Subcutaneous abdominal adipose tissue (tissue), 5 donors: Measurements from ENCODE around the gene LCLAT1.
"Not testable (repeated sequence)": the region's sequence is repeated elsewhere in the genome, so short reads cannot be mapped to it uniquely, and the experiment has no call there.

ENCODE experiments used
- H3K27ac ChIP-seq: one replicate; pipeline ENCODE4 v1.7.0; 2013; ENCODE audit warnings: low read depth, mild to moderate bottlenecking, inconsistent platforms, low read length, moderate library complexity
- H3K27me3 ChIP-seq, 5 donors: one replicate each; pipeline ENCODE4 v1.7.0; 2013; ENCODE audit warnings: low read length in 5 of 5, inconsistent platforms in 1 of 5; ENCODE audit not compliant: control insufficient read depth in 5 of 5, insufficient read depth in 4 of 5
- H3K36me3 ChIP-seq, 5 donors: one replicate each; pipeline ENCODE4 v1.7.0; 2013; ENCODE audit warnings: low read length in 5 of 5; ENCODE audit not compliant: control insufficient read depth in 5 of 5, insufficient read depth in 5 of 5
- H3K4me1 ChIP-seq, 5 donors: one replicate each; pipeline ENCODE4 v1.7.0; 2013; ENCODE audit warnings: low read length in 5 of 5, mild to moderate bottlenecking in 3 of 5, moderate library complexity in 1 of 5; ENCODE audit not compliant: control insufficient read depth in 5 of 5, insufficient read depth in 5 of 5
- H3K4me3 ChIP-seq, 5 donors: one replicate each; pipeline ENCODE4 v1.7.0; 2013; ENCODE audit warnings: low read length in 5 of 5, low read depth in 1 of 5
- H3K9ac ChIP-seq, 5 donors: one replicate each; pipeline ENCODE4 v1.7.0; 2013; ENCODE audit warnings: low read length in 5 of 5, mild to moderate bottlenecking in 4 of 5, moderate library complexity in 3 of 5
- H3K9me3 ChIP-seq, 5 donors: one replicate each; pipeline ENCODE4 v1.7.0; 2013; ENCODE audit warnings: low read length in 5 of 5; ENCODE audit not compliant: control insufficient read depth in 5 of 5
- donor health status: healthy.
- donor health status: healthy.
- donor health status: healthy.
- donor health status: healthy.
- donor health status: healthy.

LCLAT1 gene

DNA sequence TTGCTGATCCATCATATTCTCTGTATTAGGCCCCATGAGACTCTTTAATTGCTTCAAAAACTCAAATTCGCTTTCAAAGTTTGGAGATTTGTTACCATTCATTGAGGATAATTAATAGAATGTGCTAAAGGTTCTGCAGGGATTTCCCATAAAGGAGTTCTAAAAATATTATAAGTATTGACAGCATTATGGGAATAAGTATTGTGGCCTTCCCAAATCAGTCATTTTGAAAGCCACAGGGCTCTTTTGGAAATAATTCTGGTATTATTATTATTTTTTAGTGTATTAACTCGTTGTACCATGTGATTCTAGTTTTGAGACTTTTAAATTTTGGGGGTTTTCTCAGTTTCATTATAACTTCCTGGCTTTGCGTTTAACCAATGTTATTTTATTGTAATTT is 37.1 kb downstream of the LCLAT1 start:
- H3K27me3 ChIP-seq: no peaks in the 10 kb centered on the region
- H3K4me1 ChIP-seq: peaks cover 0 to 6% (median 0%) of the 10 kb centered on the region in 5 donors
- H3K4me3 ChIP-seq: no peak overlapping the region
- H3K36me3 ChIP-seq: no peaks in the 10 kb centered on the region
- no peak overlapping the region for H3K27ac ChIP-seq
- H3K9me3 ChIP-seq: no peaks in the 10 kb centered on the region
- no peak overlapping the region for H3K9ac ChIP-seq

- H3K27ac ChIP-seq: no peak overlapping the region
- peaks cover 0 to 6% (median 0%) of the 10 kb centered on the region in 5 donors for H3K4me1 ChIP-seq
- no peak overlapping the region for H3K4me3 ChIP-seq
- no peaks in the 10 kb centered on the region for H3K9me3 ChIP-seq
- no peaks in the 10 kb centered on the region for H3K27me3 ChIP-seq
- no peaks in the 10 kb centered on the region for H3K36me3 ChIP-seq
- H3K9ac ChIP-seq: no peak overlapping the region
These were observed 37.9 kb downstream of the LCLAT1 start for GRCh38 chr2:30484995-30485394.

DNA sequence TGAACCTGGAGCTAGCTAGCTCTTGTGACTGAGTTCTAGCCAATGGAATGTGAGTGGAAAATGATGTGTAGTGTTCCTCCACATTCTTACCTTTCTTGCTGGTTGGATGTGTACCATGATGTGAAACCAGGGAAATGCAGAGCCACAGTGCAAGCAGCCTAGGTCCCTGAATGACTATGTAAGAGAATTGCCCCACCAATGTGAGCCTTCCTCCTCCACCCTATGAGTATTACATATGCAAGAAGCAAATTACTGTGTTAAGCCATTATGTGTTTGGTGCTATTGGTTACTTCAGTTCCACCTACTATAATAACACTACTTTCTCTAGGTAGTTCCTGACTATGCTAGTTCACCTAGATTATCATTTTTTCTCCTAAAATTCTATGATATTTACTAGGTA is 39.6 kb downstream of the LCLAT1 start:
- Histone ChIP-seq H3K4me1 (peaks cover 0 to 3% (median 0%) of the 10 kb centered on the region in 5 donors), H3K27me3 (no peaks in the 10 kb centered on the region)

GRCh38 chr2:30487603-30488002 is 40.6 kb downstream of the LCLAT1 start:
- H3K9ac ChIP-seq: no peak overlapping the region
- H3K4me1 ChIP-seq: peaks cover 0 to 3% (median 0%) of the 10 kb centered on the region in 5 donors
- H3K4me3 ChIP-seq: no peak overlapping the region
- no peak overlapping the region for H3K27ac ChIP-seq
- no peaks in the 10 kb centered on the region for H3K9me3 ChIP-seq
- no peaks in the 10 kb centered on the region for H3K36me3 ChIP-seq
- no peaks in the 10 kb centered on the region for H3K27me3 ChIP-seq

More for the DNA sequence above, 39.6 kb downstream of the LCLAT1 start:
- Histone ChIP-seq H3K27ac (no peak overlapping the region), H3K4me3 (no peak overlapping the region), H3K9ac (no peak overlapping the region), H3K9me3 (no peaks in the 10 kb centered on the region), H3K36me3 (no peaks in the 10 kb centered on the region)

- Histone ChIP-seq H3K27ac (no peak overlapping the region), H3K27me3 (no peaks in the 10 kb centered on the region), H3K4me1 (peaks cover 0 to 3% (median 0%) of the 10 kb centered on the region in 5 donors), H3K36me3 (no peaks in the 10 kb centered on the region), H3K9ac (no peak overlapping the region), H3K4me3 (no peak overlapping the region), H3K9me3 (no peaks in the 10 kb centered on the region)
These were observed 41.1 kb downstream of the LCLAT1 start for GRCh38 chr2:30488012-30488659.

DNA sequence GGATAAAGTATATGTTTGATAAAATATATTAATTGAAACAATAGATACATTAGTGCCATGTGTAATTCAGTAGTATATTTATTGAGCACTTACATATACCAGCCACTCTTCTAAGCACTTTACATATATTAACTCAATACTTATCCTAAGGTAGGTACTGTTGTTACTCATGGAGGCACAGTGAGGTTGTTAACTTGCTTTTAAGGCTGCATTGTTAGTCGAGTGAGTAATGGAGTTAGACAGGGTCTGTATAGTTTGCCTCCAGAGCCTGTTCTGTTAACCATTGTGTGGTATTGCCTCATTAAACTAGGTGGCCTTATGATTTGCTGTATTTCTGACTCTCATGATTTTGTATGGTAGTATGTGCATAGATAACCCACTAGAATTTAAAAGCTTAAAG is 44.2 kb downstream of the LCLAT1 start:
- Histone ChIP-seq H3K27ac (no peak overlapping the region), H3K27me3 (no peaks in the 10 kb centered on the region), H3K4me1 (peaks cover 0 to 3% (median 0%) of the 10 kb centered on the region in 5 donors), H3K4me3 (no peak overlapping the region), H3K36me3 (no peaks in the 10 kb centered on the region), H3K9me3 (no peaks in the 10 kb centered on the region), H3K9ac (no peak overlapping the region)

DNA sequence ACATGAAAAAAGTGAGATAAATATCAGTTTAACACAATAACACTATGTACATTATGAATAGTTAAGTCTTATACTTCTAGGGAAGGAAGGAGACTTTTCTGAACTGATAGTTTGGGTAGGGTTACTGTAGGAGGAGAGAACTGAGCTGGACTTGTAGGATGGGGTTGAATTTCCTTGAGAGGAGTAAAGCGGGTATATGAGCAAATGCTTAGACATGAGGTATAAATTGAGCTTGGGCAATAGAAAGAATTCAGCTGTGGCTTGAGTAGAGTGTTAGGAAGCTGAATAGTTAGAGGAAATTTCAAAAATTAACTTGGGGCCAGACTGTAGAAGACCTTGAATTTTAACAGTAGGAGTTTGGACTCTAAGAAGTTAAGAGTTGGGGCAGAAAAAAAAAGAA is 45.1 kb downstream of the LCLAT1 start:
- no peak overlapping the region for H3K27ac ChIP-seq
- no peak overlapping the region for H3K4me3 ChIP-seq
- no peaks in the 10 kb centered on the region for H3K9me3 ChIP-seq
- H3K9ac ChIP-seq: no peak overlapping the region
- peaks cover 0 to 3% (median 0%) of the 10 kb centered on the region in 5 donors for H3K4me1 ChIP-seq
- H3K27me3 ChIP-seq: no peaks in the 10 kb centered on the region
- no peaks in the 10 kb centered on the region for H3K36me3 ChIP-seq

DNA sequence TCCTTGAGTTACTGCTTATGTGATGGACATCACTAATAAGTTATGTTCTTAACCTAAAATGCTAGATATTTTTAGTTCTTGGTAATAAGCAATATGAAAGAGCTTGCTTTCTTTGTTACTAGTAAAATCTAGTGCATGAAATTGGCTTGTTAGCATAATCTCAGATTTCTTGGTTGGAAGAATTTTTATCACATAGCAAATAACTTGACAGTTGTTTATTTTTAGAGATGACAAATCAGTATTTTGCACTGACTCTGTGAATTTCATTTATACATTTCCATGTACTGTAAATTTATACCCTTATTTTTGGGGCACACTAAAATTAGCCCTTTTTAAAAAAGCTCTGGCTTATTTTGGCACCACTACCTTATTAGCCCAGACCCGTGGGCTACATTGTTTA is 45.6 kb downstream of the LCLAT1 start:
- H3K9ac ChIP-seq: no peak overlapping the region
- no peak overlapping the region for H3K27ac ChIP-seq
- H3K4me1 ChIP-seq: peaks cover 0 to 3% (median 0%) of the 10 kb centered on the region in 5 donors

DNA sequence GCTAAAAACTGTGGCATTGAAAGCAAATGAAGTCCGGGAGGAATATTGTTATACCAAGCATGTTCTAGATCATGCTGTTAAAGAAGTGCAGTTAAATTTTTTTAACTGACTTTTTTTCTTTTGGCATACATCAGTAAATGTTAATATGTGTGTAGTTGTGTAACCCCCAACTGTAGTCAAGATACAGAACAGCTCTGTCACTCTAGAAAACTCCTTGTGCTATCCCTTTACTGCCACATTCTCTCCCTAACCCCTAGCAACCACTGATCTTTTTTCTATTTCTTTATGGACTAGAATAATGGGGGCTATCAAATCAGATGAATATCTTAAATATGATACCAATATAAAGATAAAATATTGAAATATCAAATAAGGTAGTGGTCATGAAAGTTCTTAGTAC is 46.4 kb downstream of the LCLAT1 start:
- Histone ChIP-seq H3K4me1 (peaks cover 0 to 2% (median 0%) of the 10 kb centered on the region in 5 donors), H3K4me3 (no peak overlapping the region), H3K9ac (no peak overlapping the region), H3K36me3 (no peaks in the 10 kb centered on the region), H3K9me3 (peaks cover 0 to 6% (median 3%) of the 10 kb centered on the region in 5 donors), H3K27me3 (no peaks in the 10 kb centered on the region), H3K27ac (no peak overlapping the region)

More for the DNA sequence above, 45.6 kb downstream of the LCLAT1 start:
- Histone ChIP-seq H3K9me3 (peaks cover 0 to under 1% (median 0%) of the 10 kb centered on the region in 5 donors), H3K36me3 (no peaks in the 10 kb centered on the region), H3K27me3 (no peaks in the 10 kb centered on the region), H3K4me3 (no peak overlapping the region)

DNA sequence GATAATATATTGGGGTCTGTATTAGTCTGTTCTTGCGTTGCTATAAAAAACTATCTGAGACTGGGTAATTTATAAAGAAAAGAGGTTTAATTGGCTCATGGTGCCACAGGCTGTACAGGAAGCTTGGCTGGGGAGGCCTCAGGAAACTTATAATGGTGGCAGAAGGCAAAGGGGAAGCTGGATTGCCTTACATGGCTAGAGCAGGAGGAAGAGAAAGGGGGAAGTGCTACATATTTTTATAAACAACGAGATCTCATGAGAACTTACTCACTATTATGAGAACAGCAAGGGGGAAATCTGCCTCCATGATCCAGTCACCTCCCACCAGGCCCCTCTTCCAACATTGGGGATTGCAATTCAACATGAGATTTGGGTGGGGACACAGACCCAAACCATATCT is 48.9 kb downstream of the LCLAT1 start:
- not testable (repeated sequence) for H3K4me1 ChIP-seq, H3K27ac ChIP-seq

More for the DNA sequence above, 48.9 kb downstream of the LCLAT1 start:
- H3K36me3 ChIP-seq, H3K27me3 ChIP-seq, H3K9ac ChIP-seq, H3K4me3 ChIP-seq: not testable (repeated sequence)
- H3K9me3 ChIP-seq: peaks cover 3 to 14% (median 7%) of the 10 kb centered on the region in 5 donors
